K562 (cell line): ENCODE data around the gene FRRS1. TPM values are rescaled to one million over a fixed set of nuclear protein-coding genes. Genes with fewer than 3 reads are reported as not detected.

Source experiments
- ATAC-seq: fragments of 200-7000 bp; cut with Tn5 transposase; 3 replicates; pipeline ENCODE4 v1.9.1; 2020; ENCODE audit warnings: moderate library complexity
- BruUV-seq: library from RNA; stranded (reverse); fragments of 400-500 nt; replicated peaks from 2 replicates; lab custom pipeline; 2021; lab: Mats Ljungman, UMichigan
- CTCF ChIA-PET: fragments of 300-600 bp; formaldehyde crosslinking; extraction: SDS; loops from one replicate; lab custom pipeline; 2021; ENCODE audit warnings: low intra/inter-chr PET ratio; lab: Yijun Ruan, JAX
- POLR2A ChIA-PET: fragments of 300-600, 350-650 bp; sonication (Branson Sonifier 250); formaldehyde crosslinking; extraction: SDS; loops from one replicate; lab custom pipeline; 2021; ENCODE audit warnings: antibody characterized with exemption, inconsistent platforms; lab: Yijun Ruan, JAX
- DNase-seq, 4 experiments: peaks; one replicate each; pipeline versions ENCODE4 v3.0.0 to v3.0.0-alpha.2; 2011 to 2018; ENCODE audit warnings: low spot score in 3 of 4, mixed read lengths in 3 of 4; ENCODE audit errors: extremely low read depth in 1 of 4
- FAIRE-seq: peaks from 2 replicates; lab custom pipeline; 2011; peaks lifted over from hg19 to GRCh38; lab: Jason Lieb, UNC
- H2AFZ ChIP-seq: 2 replicates; pipeline ENCODE4 v1.6.0; 2011; ENCODE audit warnings: low read depth, low read length, control low read depth, inconsistent platforms
- H3K27ac ChIP-seq: fragments of 200-600 bp; 3 replicates; pipeline ENCODE4 v1.8.0; 2011; ENCODE audit warnings: low read depth, mild to moderate bottlenecking, control low read depth, inconsistent platforms, low read length, moderate library complexity, mixed read lengths; ENCODE audit errors: extremely low read depth
- H3K27me3 ChIP-seq, 2 experiments: fragments of 300-600 bp in 1 of 2; 2 replicates in 1 of 2; 3 replicates in 1 of 2; pipeline versions ENCODE4 v1.6.0 to v1.8.0; 2011; ENCODE audit warnings: inconsistent platforms in 2 of 2, low read length in 2 of 2, mild to moderate bottlenecking in 1 of 2, mixed read lengths in 1 of 2, moderate library complexity in 1 of 2; ENCODE audit not compliant: control insufficient read depth in 2 of 2, insufficient read depth in 2 of 2
- H3K36me3 ChIP-seq: fragments of 300-600 bp; 3 replicates; pipeline ENCODE4 v1.8.0; 2011; ENCODE audit warnings: mild to moderate bottlenecking, low read length, inconsistent platforms; ENCODE audit not compliant: control insufficient read depth, insufficient read depth
- H3K4me1 ChIP-seq, 2 experiments: fragments of 200-600 bp in 1 of 2; replicated peaks in 1 of 2; 2 replicates in 1 of 2; 3 replicates in 1 of 2; pipeline versions ENCODE4 v1.5.1 to v1.8.0; 2011; ENCODE audit warnings: inconsistent platforms in 2 of 2, low read length in 2 of 2, mild to moderate bottlenecking in 1 of 2, mixed read lengths in 1 of 2, moderate library complexity in 1 of 2; ENCODE audit not compliant: control insufficient read depth in 2 of 2, insufficient read depth in 2 of 2
- H3K4me2 ChIP-seq: 2 replicates; pipeline ENCODE4 v1.6.1; 2011; ENCODE audit warnings: low read length, control low read depth, inconsistent platforms, mixed read lengths; ENCODE audit not compliant: insufficient read depth
- H3K4me3 ChIP-seq: fragments of 200-600 bp; sonication (generic), shearing (Covaris generic); 2 replicates; pipeline ENCODE4 v1.5.1; 2016; ENCODE audit warnings: control low read depth, inconsistent platforms
- H3K79me2 ChIP-seq: fragments of 200-600 bp; 3 replicates; pipeline ENCODE4 v1.8.0; 2011; ENCODE audit warnings: low read length, inconsistent platforms; ENCODE audit not compliant: control insufficient read depth, insufficient read depth
- H3K9ac ChIP-seq, 2 experiments: 2 replicates each; pipeline versions ENCODE4 v1.6.0 to v1.6.1; 2011; ENCODE audit warnings: low read depth in 2 of 2, low read length in 2 of 2, control low read depth in 1 of 2, inconsistent platforms in 1 of 2, mild to moderate bottlenecking in 1 of 2, mixed read lengths in 1 of 2; ENCODE audit not compliant: insufficient read depth in 1 of 2
- H3K9me1 ChIP-seq: one replicate; pipeline ENCODE4 v1.6.0; 2011; ENCODE audit warnings: inconsistent platforms, mild to moderate bottlenecking, low read length, moderate library complexity; ENCODE audit not compliant: control insufficient read depth, insufficient read depth
- H3K9me3 ChIP-seq: replicated peaks from 2 replicates; pipeline ENCODE4 v1.5.1; 2011; ENCODE audit warnings: low read depth, low read length, inconsistent platforms; ENCODE audit not compliant: control insufficient read depth, insufficient read depth
- H4K20me1 ChIP-seq: replicated peaks from 2 replicates; pipeline ENCODE4 v1.6.1; 2011; ENCODE audit warnings: low read length, inconsistent platforms, mixed read lengths; ENCODE audit not compliant: control insufficient read depth, insufficient read depth
- GATA2 ChIP-seq: sonication (generic); formaldehyde crosslinking; IDR thresholded peaks from 2 replicates; pipeline ENCODE4 v1.4.0; 2020; ENCODE audit warnings: mild to moderate bottlenecking, missing genetic modification reagents
- HCFC1 ChIP-seq: IDR thresholded peaks from 2 replicates; pipeline ENCODE4 v1.6.1; 2012; ENCODE audit warnings: low read depth, low read length, improper control_type of control experiment
- MCM2 ChIP-seq: fragments of 450-650 bp; IDR thresholded peaks from 2 replicates; pipeline ENCODE4 v1.6.1; 2017; ENCODE audit warnings: low read depth, mild to moderate bottlenecking
- ZC3H8 ChIP-seq: fragments of 450-650 bp; IDR thresholded peaks from 2 replicates; pipeline ENCODE4 v1.6.1; 2017
- ZNF830 ChIP-seq: fragments of 250-450 bp; sonication (Bioruptor Pico); IDR thresholded peaks from 2 replicates; pipeline ENCODE4 v1.5.0; 2021; ENCODE audit warnings: mild to moderate bottlenecking
- WGBS: fragments of 100-300 bp; shearing (Covaris generic); methylation state at CpG from one replicate; pipeline ENCODE4 v1.1.6; 2016; ENCODE audit warnings: low coverage, mixed read lengths; ENCODE audit not compliant: insufficient coverage; ENCODE audit errors: missing lambda C conversion rate; 5-methylcytosine and 5-hydroxymethylcytosine counted together
- in situ Hi-C: fragments of 300-500 bp; cut with MboI; formaldehyde crosslinking; loops from 4 replicates; pipeline ENCODE4 v1.15.0; 2018; ENCODE audit warnings: inconsistent platforms, mixed read lengths
- intact Hi-C: fragments of 100-400 bp; cut with micrococcal nuclease; formaldehyde crosslinking; loops from 2 replicates; pipeline ENCODE4 v1.14.2; 2022
- polyA plus RNA-seq, 8 experiments: library from polyadenylated mRNA; depleted of rRNA in 4 of 8; stranded (reverse) in 5 of 8; unstranded in 3 of 8; fragments of >200 nt; fragmentation: Nextera tagmentation in 2 of 8; fragmentation: Illumina TruSeq in 1 of 8; extraction: Ambion mirVana in 2 of 8; extraction: Trizol in 1 of 8; gene quantifications; 2 replicates each; pipeline versions ENCODE4 v1.2.1 to v1.2.3, GENCODE V29; 2011 to 2014; ENCODE audit warnings: inconsistent platforms in 1 of 8, missing spikeins in 1 of 8
- total RNA-seq, 7 experiments: library from RNA; depleted of rRNA in 6 of 7; stranded (reverse); fragments of >200 nt in 6 of 7; fragmentation: Illumina TruSeq in 2 of 7; extraction: Trizol in 2 of 7; gene quantifications; 2 replicates each; pipeline versions ENCODE4 v1.2.1 to v1.2.3, GENCODE V29; 2011 to 2021; ENCODE audit warnings: low replicate concordance in 1 of 7
- TF ChIP-seq, protein P1 (sequence below): fragments of 450-650 bp; IDR thresholded peaks from 2 replicates; pipeline ENCODE4 v1.6.1; 2017; ENCODE audit warnings: mild to moderate bottlenecking, moderate library complexity

Gene FRRS1
- total and polyA plus RNA-seq, 9 of the 15 experiments (the other 6 are each of a cell fraction or from before 2014, with no cell fraction given) = 0.87 to 54.0 (median 23.7) TPM

DNA sequence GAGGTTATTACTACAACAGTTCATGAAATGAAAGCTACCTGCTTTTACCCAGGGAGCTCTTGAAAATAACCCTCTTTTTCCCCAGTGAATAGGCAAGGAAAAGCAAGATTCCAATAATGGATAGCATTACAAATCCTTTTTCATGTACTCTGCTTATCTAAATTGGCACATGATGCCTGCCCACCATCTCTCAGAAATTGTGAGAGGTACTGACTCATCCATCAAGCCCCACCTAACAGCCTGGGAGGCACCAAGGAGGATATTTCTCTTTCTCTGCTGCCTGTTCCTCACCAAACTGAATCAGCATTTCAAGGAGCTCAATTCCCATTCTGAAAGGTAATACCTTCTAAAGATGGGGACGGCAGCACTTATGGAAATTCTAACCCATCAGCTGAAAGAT lies 86.2 kb downstream of the FRRS1 start:
- Histone ChIP-seq H3K27me3 (no peaks in the 10 kb centered on the region), H3K4me2 (no peak overlapping the region), H3K9me3 (no peaks in the 10 kb centered on the region), H3K27ac (no peak overlapping the region), H3K4me1 (no peaks in the 10 kb centered on the region), H3K4me3 (no peak overlapping the region), H2AFZ (no peak overlapping the region), H3K9ac (no peak overlapping the region), H4K20me1 (no peaks in the 10 kb centered on the region), H3K79me2 (no peaks in the 10 kb centered on the region), H3K9me1 (no peaks in the 10 kb centered on the region), H3K36me3 (no peaks in the 10 kb centered on the region)
- POLR2A ChIA-PET = interaction anchor here (0.7 to 1.5 kb wide), 2 partner anchors 10 to 41 kb away, joined by 3 to 4 read pairs; no protein-coding TSS in a partner anchor
- TF ChIP-seq ZNF830 (CRISPR knock-in tag) (no peak), ZC3H8 (no peak), GATA2 (CRISPR knock-in tag) (no peak)
- TF ChIP-seq, protein P1, sequence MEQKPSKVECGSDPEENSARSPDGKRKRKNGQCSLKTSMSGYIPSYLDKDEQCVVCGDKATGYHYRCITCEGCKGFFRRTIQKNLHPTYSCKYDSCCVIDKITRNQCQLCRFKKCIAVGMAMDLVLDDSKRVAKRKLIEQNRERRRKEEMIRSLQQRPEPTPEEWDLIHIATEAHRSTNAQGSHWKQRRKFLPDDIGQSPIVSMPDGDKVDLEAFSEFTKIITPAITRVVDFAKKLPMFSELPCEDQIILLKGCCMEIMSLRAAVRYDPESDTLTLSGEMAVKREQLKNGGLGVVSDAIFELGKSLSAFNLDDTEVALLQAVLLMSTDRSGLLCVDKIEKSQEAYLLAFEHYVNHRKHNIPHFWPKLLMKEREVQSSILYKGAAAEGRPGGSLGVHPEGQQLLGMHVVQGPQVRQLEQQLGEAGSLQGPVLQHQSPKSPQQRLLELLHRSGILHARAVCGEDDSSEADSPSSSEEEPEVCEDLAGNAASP = no peak
- intact Hi-C loops = loop anchor here (10.0 kb wide), 1 partner anchor 285 kb away; no protein-coding TSS in a partner anchor
- in situ Hi-C loops = no loop called here
- FAIRE-seq = no peak
- WGBS = 25% methylated on average over 1 of the region's 1 CpG
- CTCF ChIA-PET = no interaction called here
- no peak for ATAC-seq
- DNase-seq = no peak
- BruUV-seq = no TSS peak

- H3K9me3 ChIP-seq = no peaks in the 10 kb centered on the region
- no TSS peak for BruUV-seq
- DNase-seq = no peak
- no peaks in the 10 kb centered on the region for H4K20me1 ChIP-seq
- H3K9me1 ChIP-seq = no peaks in the 10 kb centered on the region
- no peak overlapping the region for H3K4me3 ChIP-seq
- no peaks in the 10 kb centered on the region for H3K27me3 ChIP-seq
- CTCF ChIA-PET = no interaction called here
- intact Hi-C loops (no loop called here), in situ Hi-C loops (no loop called here)
- no peak for ATAC-seq
- H3K36me3 ChIP-seq = no peaks in the 10 kb centered on the region
- no peaks in the 10 kb centered on the region for H3K4me1 ChIP-seq
- no peaks in the 10 kb centered on the region for H3K79me2 ChIP-seq
- POLR2A ChIA-PET = no interaction called here
- WGBS = 36% methylated on average over 2 of the region's 2 CpGs
- no peak overlapping the region for H3K27ac ChIP-seq
- no peak overlapping the region for H3K9ac ChIP-seq
- H3K4me2 ChIP-seq = no peak overlapping the region
- H2AFZ ChIP-seq = no peak overlapping the region
- TF ChIP-seq HCFC1 = peak; percentile 42; the same call in 1 of the 2 replicates
- TF ChIP-seq MCM2 = no peak
- FAIRE-seq = no peak
These were observed 89.0 kb downstream of the FRRS1 start for GRCh38 chr1:99677416-99677815.
